Neuron (in vitro differentiated cells): ENCODE data around the gene VTI1B.
"Not testable (repeated sequence)": the region's sequence is repeated elsewhere in the genome, so short reads cannot be mapped to it uniquely, and the experiment has no call there.

Source experiments
- H2AFZ ChIP-seq: one replicate; pipeline ENCODE4 v1.6.1; 2013; ENCODE audit warnings: low read depth, mild to moderate bottlenecking, inconsistent platforms, low read length, moderate library complexity
- H3K27me3 ChIP-seq: one replicate; pipeline ENCODE4 v1.6.1; 2013; ENCODE audit warnings: low read length; ENCODE audit not compliant: insufficient read depth
- H3K36me3 ChIP-seq: one replicate; pipeline ENCODE4 v1.6.1; 2013; ENCODE audit warnings: low read length; ENCODE audit not compliant: insufficient read depth
- H3K4me1 ChIP-seq: one replicate; pipeline ENCODE4 v1.6.1; 2013; ENCODE audit warnings: low read length; ENCODE audit not compliant: insufficient read depth
- H3K4me3 ChIP-seq: 2 replicates; pipeline ENCODE4 v1.5.1; 2013; ENCODE audit warnings: mild to moderate bottlenecking, low read length, moderate library complexity
- H3K9me3 ChIP-seq: one replicate; pipeline ENCODE4 v1.6.1; 2013; ENCODE audit warnings: low read length

VTI1B gene

GRCh38 chr14:67610491-67610890 is 63.9 kb downstream of the VTI1B start:
- Histone ChIP-seq H3K4me1 (no peaks in the 10 kb centered on the region), H3K36me3 (no peaks in the 10 kb centered on the region), H2AFZ (no peak overlapping the region), H3K27me3 (no peaks in the 10 kb centered on the region), H3K9me3 (no peaks in the 10 kb centered on the region), H3K4me3 (no peak overlapping the region)

GRCh38 chr14:67609642-67610310 is 64.7 kb downstream of the VTI1B start:
- Histone ChIP-seq H3K27me3 (no peaks in the 10 kb centered on the region), H2AFZ (peak overlapping the region; percentile 31), H3K9me3 (no peaks in the 10 kb centered on the region), H3K36me3 (no peaks in the 10 kb centered on the region), H3K4me3 (no peak overlapping the region), H3K4me1 (no peaks in the 10 kb centered on the region)

DNA sequence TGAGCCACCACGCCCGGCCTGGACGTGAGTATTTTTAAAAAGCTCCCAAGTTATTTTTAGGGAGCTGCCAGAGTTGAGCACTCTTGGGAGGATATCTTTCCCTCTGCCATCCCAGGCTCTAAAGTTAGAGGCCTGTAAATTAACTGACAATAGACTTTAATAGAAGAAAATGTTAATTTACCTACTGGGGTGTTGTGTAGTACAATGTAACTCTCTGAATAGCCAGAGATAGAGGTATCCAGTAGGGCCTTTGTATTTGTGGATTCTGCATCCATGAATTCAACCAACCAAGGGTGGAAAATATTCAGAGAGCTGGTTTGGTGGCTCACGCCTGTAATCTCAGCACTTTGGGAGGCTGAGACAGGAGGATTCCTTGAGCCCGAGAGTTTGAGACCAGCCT is 66.8 kb downstream of the VTI1B start:
- Histone ChIP-seq H3K4me1 (no peaks in the 10 kb centered on the region), H3K27me3 (no peaks in the 10 kb centered on the region), H3K4me3 (no peak overlapping the region)

DNA sequence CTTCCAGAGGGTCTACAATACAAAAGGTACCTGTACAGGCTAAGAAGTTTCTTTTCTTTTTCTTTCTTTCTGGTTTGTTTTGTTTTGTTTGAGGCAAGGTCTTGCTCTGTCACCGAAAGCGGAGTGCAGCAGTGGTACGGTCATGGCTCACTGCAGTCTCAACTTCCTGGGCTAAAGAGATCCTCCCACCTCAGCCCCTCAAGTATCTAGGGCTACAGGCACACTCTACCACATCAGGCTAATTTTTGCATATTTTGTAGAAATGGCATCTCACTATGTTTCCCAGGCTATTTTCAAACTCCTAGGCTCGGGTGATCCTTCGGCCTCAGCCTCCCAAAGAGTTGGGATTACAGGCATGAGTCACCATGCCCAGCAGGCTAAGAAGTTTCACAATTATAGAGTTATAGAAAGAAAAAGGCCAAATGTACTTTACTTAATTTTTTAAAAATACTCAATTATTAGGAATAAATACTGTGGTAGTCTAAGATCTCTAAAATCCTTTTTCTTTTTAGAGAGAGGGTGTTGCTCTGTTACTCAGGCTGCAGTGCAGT is 71.4 kb downstream of the VTI1B start:
- Histone ChIP-seq H2AFZ (no peak overlapping the region), H3K9me3 (no peaks in the 10 kb centered on the region), H3K4me1 (peaks cover 5% of the 10 kb centered on the region), H3K27me3 (no peaks in the 10 kb centered on the region), H3K36me3 (no peaks in the 10 kb centered on the region), H3K4me3 (no peak overlapping the region)

More for the DNA sequence above, 66.8 kb downstream of the VTI1B start:
- no peaks in the 10 kb centered on the region for H3K36me3 ChIP-seq
- no peaks in the 10 kb centered on the region for H3K9me3 ChIP-seq
- no peak overlapping the region for H2AFZ ChIP-seq

DNA sequence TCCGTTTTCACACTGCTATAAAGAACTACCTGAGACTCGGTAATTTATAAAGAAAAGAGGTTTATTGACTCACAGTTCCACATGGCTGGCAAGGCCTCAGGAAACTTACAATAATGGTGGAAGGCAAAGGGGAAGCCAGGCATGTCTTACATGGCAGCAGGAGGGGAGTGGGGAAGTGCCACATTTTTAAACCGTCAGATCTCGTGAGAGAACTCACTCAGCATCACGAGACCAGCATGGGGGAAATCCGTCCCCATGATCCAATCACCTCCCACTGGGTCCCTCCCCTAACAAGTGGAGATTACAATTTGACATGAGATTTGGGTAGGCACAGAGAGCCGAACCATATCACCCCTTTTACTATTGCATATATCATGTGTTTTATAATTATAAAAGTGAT is 72.4 kb downstream of the VTI1B start:
- no peaks in the 10 kb centered on the region for H3K27me3 ChIP-seq
- H2AFZ ChIP-seq, result no peak overlapping the region
- peaks cover 5% of the 10 kb centered on the region for H3K4me1 ChIP-seq
- no peaks in the 10 kb centered on the region for H3K36me3 ChIP-seq
- no peaks in the 10 kb centered on the region for H3K9me3 ChIP-seq
- H3K4me3 ChIP-seq, result no peak overlapping the region

DNA sequence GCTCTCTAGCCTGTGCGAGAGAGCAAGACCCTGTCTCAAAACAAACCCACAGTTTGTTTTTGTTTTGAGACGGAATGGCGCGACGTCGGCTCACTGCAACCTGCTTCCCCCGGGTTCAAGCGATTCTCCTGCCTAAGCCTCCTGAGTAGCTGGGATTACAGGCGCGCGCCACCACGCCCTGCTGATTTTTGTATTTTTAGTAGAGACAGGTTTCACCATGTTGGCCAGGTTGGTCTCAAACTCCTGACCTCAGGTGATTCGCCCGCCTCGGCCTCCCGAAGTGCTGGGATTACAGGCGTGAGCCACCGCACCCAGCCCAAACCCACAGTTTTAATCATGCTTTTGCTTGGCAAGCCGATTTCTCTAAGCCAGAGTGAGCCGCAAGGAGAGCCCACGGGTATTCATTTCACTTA is 73.9 kb downstream of the VTI1B start:
- not testable (repeated sequence) for H3K4me1 ChIP-seq, H3K27me3 ChIP-seq, H3K36me3 ChIP-seq, H3K9me3 ChIP-seq
- Histone ChIP-seq H3K4me3 (peak overlapping the region; percentile 76), H2AFZ (peak overlapping the region; percentile 98)

- H3K4me3 ChIP-seq, result peak within 1 kb of the TSS; percentile 76
- no peaks in the 10 kb centered on the region for H3K36me3 ChIP-seq
- H3K27me3 ChIP-seq, result no peaks in the 10 kb centered on the region
- H3K4me1 ChIP-seq, result peaks cover 5% of the 10 kb centered on the region
- H2AFZ ChIP-seq, result peak within 1 kb of the TSS; percentile 98
- no peaks in the 10 kb centered on the region for H3K9me3 ChIP-seq
Observed at GRCh38 chr14:67599698-67600561, 74.5 kb downstream of the VTI1B start, which contains the start of gene PIGH. Gene PIGH, minus strand, starts transcription at chr14:67600268. Its CDS starts 65 bp downstream, at chr14:67600203.
